Measurements from ENCODE around the gene STYK1. TPM values are rescaled to one million over a fixed set of nuclear protein-coding genes. Genes with fewer than 3 reads are reported as not detected.
"Not testable (repeated sequence)": the region's sequence is repeated elsewhere in the genome, so short reads cannot be mapped to it uniquely, and the experiment has no call there.

STYK1 gene
- total and polyA plus RNA-seq, 10 of the 15 experiments (the other 5 are each of a cell fraction or from before 2014, with no cell fraction given), result 0.62 to 1.2 (median 0.82) TPM; not detected in 1

- H2AFZ ChIP-seq (ENCODE audit: control insufficient read depth, low read depth, low read length); H3K4me2 ChIP-seq (ENCODE audit: control insufficient read depth, insufficient read depth); H3K9ac ChIP-seq (ENCODE audit: control insufficient read depth, insufficient read depth, low read length); DNase-seq (ENCODE audit: low read depth, low spot score); BruUV-seq (replicated peaks); in situ Hi-C loops (cut with MboI); ATAC-seq; FAIRE-seq; H3K27me3 ChIP-seq (replicated peaks in 1 of 2; ENCODE audit: control insufficient read depth in 2 of 2, insufficient read depth in 2 of 2, low read length in 1 of 2); RAD21 ChIA-PET (ENCODE audit: unreplicated experiment); H3K79me2 ChIP-seq (ENCODE audit: control insufficient read depth, insufficient read depth, low read length); H4K20me1 ChIP-seq (ENCODE audit: control insufficient read depth, insufficient read depth); H3K9me3 ChIP-seq (replicated peaks; ENCODE audit: control insufficient read depth, insufficient read depth, low read length); SMC1A ChIA-PET (ENCODE audit: uncharacterized antibody, unreplicated experiment); H3K4me3 ChIP-seq; H3K36me3 ChIP-seq (ENCODE audit: control insufficient read depth in 2 of 2, insufficient read depth in 2 of 2, low read length in 1 of 2); POLR2A ChIA-PET; intact Hi-C loops (cut with micrococcal nuclease; ENCODE audit: unreplicated experiment); H3K27ac ChIP-seq (ENCODE audit: control insufficient read depth, insufficient read depth); H3K4me1 ChIP-seq (ENCODE audit: control insufficient read depth, insufficient read depth, low read length): not testable (repeated sequence)
- WGBS (ENCODE audit: insufficient coverage, insufficient replicate concordance, low lambda C conversion rate, missing lambda C conversion rate), result 41% methylated on average over 3 of the region's 3 CpGs
- CTCF ChIA-PET, result interaction anchor here (1.6 kb wide), 1 partner anchor 11 kb away, joined by 4 read pairs; no protein-coding TSS in a partner anchor
Measured at GRCh38 chr12:10572021-10572490, 101.8 kb downstream of the STYK1 start.

- Histone ChIP-seq H3K4me3 (no peak overlapping the region), H3K79me2 (ENCODE audit: control insufficient read depth, insufficient read depth, low read length) (no peaks in the 10 kb centered on the region), H3K27me3 (replicated peaks in 1 of 2; ENCODE audit: control insufficient read depth in 2 of 2, insufficient read depth in 2 of 2, low read length in 1 of 2) (no peaks in the 10 kb centered on the region), H3K9me3 (replicated peaks; ENCODE audit: control insufficient read depth, insufficient read depth, low read length) (no peaks in the 10 kb centered on the region), H3K9ac (ENCODE audit: control insufficient read depth, insufficient read depth, low read length) (no peak overlapping the region), H3K27ac (ENCODE audit: control insufficient read depth, insufficient read depth) (no peak overlapping the region), H3K4me2 (ENCODE audit: control insufficient read depth, insufficient read depth) (no peak overlapping the region), H3K36me3 (ENCODE audit: control insufficient read depth in 2 of 2, insufficient read depth in 2 of 2, low read length in 1 of 2) (no peaks in the 10 kb centered on the region), H3K4me1 (ENCODE audit: control insufficient read depth, insufficient read depth, low read length) (no peaks in the 10 kb centered on the region), H2AFZ (ENCODE audit: control insufficient read depth, low read depth, low read length) (no peak overlapping the region), H4K20me1 (ENCODE audit: control insufficient read depth, insufficient read depth) (no peaks in the 10 kb centered on the region)
- FAIRE-seq, result no peak
- no peak for ATAC-seq
- no peak for DNase-seq (ENCODE audit: low read depth, low spot score)
- 83% methylated on average over 10 of the region's 11 CpGs for WGBS (ENCODE audit: insufficient coverage, insufficient replicate concordance, low lambda C conversion rate, missing lambda C conversion rate)
- in situ Hi-C loops (cut with MboI) (no loop called here), intact Hi-C loops (cut with micrococcal nuclease; ENCODE audit: unreplicated experiment) (no loop called here)
- POLR2A ChIA-PET, result no interaction called here
- SMC1A ChIA-PET (ENCODE audit: uncharacterized antibody, unreplicated experiment), result no interaction called here
- no TSS peak for BruUV-seq (replicated peaks)
- CTCF ChIA-PET, result no interaction called here
- RAD21 ChIA-PET (ENCODE audit: unreplicated experiment), result no interaction called here
- TF ChIP-seq SMARCA5 (IDR thresholded peaks at IDR 0.05) (no peak), HSF1 (IDR thresholded peaks at IDR 0.05; ENCODE audit: low read depth, low read length) (no peak), JUND (IDR thresholded peaks at IDR 0.05; ENCODE audit: low read depth, low read length) (no peak), SIN3A (IDR thresholded peaks at IDR 0.05; ENCODE audit: low read depth, low read length) (no peak), ZBTB33 (IDR thresholded peaks at IDR 0.05) (no peak), CEBPZ (IDR thresholded peaks at IDR 0.05; ENCODE audit: low read depth, low read length) (no peak), CBX3 (IDR thresholded peaks at IDR 0.05; ENCODE audit: borderline replicate concordance, low read depth) (no peak), MAX (IDR thresholded peaks at IDR 0.05; ENCODE audit: low read depth, low read length) (no peak), ZNF217 (IDR thresholded peaks at IDR 0.05) (no peak)
Measured at GRCh38 chr12:10571141-10571540, 102.7 kb downstream of the STYK1 start.

Data from GM12878 (cell line).